Measurements from ENCODE around the gene MYL7. TPM values are rescaled to one million over a fixed set of nuclear protein-coding genes. Genes with fewer than 3 reads are reported as not detected.
A peak's percentile ranks its signal among the peaks of the same experiment; 100 is the strongest.

The MYL7 gene
- total and polyA plus RNA-seq, 10 donors, result 0.22 to 1.6 TPM; not detected in 8

- WGBS, 5 donors, result 44 to 59% (median 52%) methylated on average over 2 of the region's 2 CpGs
- no peak for TF ChIP-seq CTCF (IDR thresholded peaks at IDR 0.05 in 8 of 11, conservative IDR thresholded peaks at IDR 0.05 in 3 of 11)
- TF ChIP-seq POLR2AphosphoS5 (IDR thresholded peaks at IDR 0.05), result no peak
- no peak for TF ChIP-seq POLR2A (IDR thresholded peaks at IDR 0.05)
- intact Hi-C loops (cut with DNase I; ENCODE audit: low total_unique reads), result no loop called here
- H3K4me1 ChIP-seq, result peaks cover 0 to 47% (median 29%) of the 10 kb centered on the region in 6 donors
- H3K4me3 ChIP-seq, result no peak overlapping the region
- DNase-seq, result no peak
- H3K9me3 ChIP-seq, result no peaks in the 10 kb centered on the region
- no peaks in the 10 kb centered on the region for H3K36me3 ChIP-seq
- H3K27me3 ChIP-seq (replicated peaks in 1 of 7), result no peaks in the 10 kb centered on the region
- peak overlapping the region in 5 of 8 donors; percentile 14 to 71 (median 41) for H3K27ac ChIP-seq
Measured at GRCh38 chr7:44094365-44094764, 46.8 kb downstream of the MYL7 start.

GRCh38 chr7:44093102-44093641 is 48.0 kb downstream of the MYL7 start:
- WGBS, 5 donors, result 73 to 80% (median 75%) methylated on average over 6 of the region's 6 CpGs
- Histone ChIP-seq H3K4me1 (peaks cover 0 to 55% (median 35%) of the 10 kb centered on the region in 6 donors), H3K9me3 (no peaks in the 10 kb centered on the region), H3K27ac (peak overlapping the region in 2 of 8 donors; percentile 3 to 7), H3K4me3 (no peak overlapping the region), H3K27me3 (replicated peaks in 1 of 7) (no peaks in the 10 kb centered on the region), H3K36me3 (no peaks in the 10 kb centered on the region)
- peak; percentile 17 for DNase-seq
- TF ChIP-seq POLR2A (IDR thresholded peaks at IDR 0.05) (no peak), CTCF (IDR thresholded peaks at IDR 0.05 in 8 of 11, conservative IDR thresholded peaks at IDR 0.05 in 3 of 11) (no peak), POLR2AphosphoS5 (IDR thresholded peaks at IDR 0.05) (no peak)
- intact Hi-C loops (cut with DNase I; ENCODE audit: low total_unique reads), result no loop called here

Small RNA genes lying within 50 kb of the gene (small RNA-seq; reads per million reads assigned to genes)
- gene RNA5SP230, result 0 reads per million in 4 donors

Other genes with a start within 250 kb of the MYL7 start
- 10 to 100 TPM; 19.8 to 32.1 (median 26.5) TPM for gene URGCP, start 234.7 kb downstream of the MYL7 start, total RNA-seq
- 10 to 100 TPM in 2 of 3 donors, 1 to 10 TPM in 1; 8.6 to 21.6 (median 15.3) TPM for gene URGCP, start 234.7 kb downstream of the MYL7 start, polyA plus RNA-seq
- gene UBE2D4, start 214.9 kb downstream of the MYL7 start, total RNA-seq, result 10 to 100 TPM; 12.3 to 19.5 (median 15.9) TPM
- 10 to 100 TPM in 1 of 3 donors, 1 to 10 TPM in 2; 8.2 to 12.8 (median 9.6) TPM for gene UBE2D4, start 214.9 kb downstream of the MYL7 start, polyA plus RNA-seq
- not detected for gene SPDYE1, start 143.4 kb downstream of the MYL7 start, total RNA-seq
- not detected for gene SPDYE1, start 143.4 kb downstream of the MYL7 start, polyA plus RNA-seq
- gene DBNL, start 96.6 kb downstream of the MYL7 start, total RNA-seq, result 100 to 1,000 TPM; 169 to 257 (median 210) TPM
- gene DBNL, start 96.6 kb downstream of the MYL7 start, polyA plus RNA-seq, result 100 to 1,000 TPM; 118 to 205 (median 134) TPM
- gene PGAM2, start 75.8 kb downstream of the MYL7 start, total RNA-seq, result 1 to 10 TPM in 4 of 7 donors, under 1 TPM in 2, not detected in 1; 0.75 to 2.8 (median 1.2) TPM
- gene PGAM2, start 75.8 kb downstream of the MYL7 start, polyA plus RNA-seq, result 1 to 10 TPM; 1.6 to 4.0 (median 2.6) TPM
- gene POLM, start 58.8 kb downstream of the MYL7 start, total RNA-seq, result 100 to 1,000 TPM in 1 of 7 donors, 10 to 100 TPM in 6; 42.8 to 104 (median 63.4) TPM
- 10 to 100 TPM; 22.0 to 44.9 (median 30.3) TPM for gene POLM, start 58.8 kb downstream of the MYL7 start, polyA plus RNA-seq
- 100 to 1,000 TPM in 2 of 7 donors, 10 to 100 TPM in 5; 67.5 to 106 (median 88.3) TPM for gene AEBP1, start 37.0 kb downstream of the MYL7 start, total RNA-seq
- gene AEBP1, start 37.0 kb downstream of the MYL7 start, polyA plus RNA-seq, result 10 to 100 TPM; 41.3 to 71.7 (median 49.7) TPM
- gene POLD2, start 17.8 kb downstream of the MYL7 start, total RNA-seq, result 10 to 100 TPM; 31.9 to 73.0 (median 40.9) TPM
- 10 to 100 TPM; 53.7 to 79.1 (median 69.4) TPM for gene POLD2, start 17.8 kb downstream of the MYL7 start, polyA plus RNA-seq
- 1 to 10 TPM in 1 of 7 donors, under 1 TPM in 3, not detected in 3; 0.29 to 1.6 (median 0.49) TPM for gene GCK, start 48.1 kb upstream of the MYL7 start, total RNA-seq
- gene GCK, start 48.1 kb upstream of the MYL7 start, polyA plus RNA-seq, result 1 to 10 TPM in 2 of 3 donors, under 1 TPM in 1; 0.55 to 1.7 (median 1.2) TPM
- 10 to 100 TPM; 51.9 to 66.4 (median 56.6) TPM for gene YKT6, start 59.6 kb upstream of the MYL7 start, total RNA-seq
- gene YKT6, start 59.6 kb upstream of the MYL7 start, polyA plus RNA-seq, result 10 to 100 TPM; 26.9 to 49.0 (median 30.1) TPM
- 1 to 10 TPM in 1 of 7 donors, under 1 TPM in 4, not detected in 2; 0.20 to 2.9 (median 0.29) TPM for gene CAMK2B, start 184.3 kb upstream of the MYL7 start, total RNA-seq
- 1 to 10 TPM in 1 of 3 donors, under 1 TPM in 2; 0.57 to 1.1 (median 0.65) TPM for gene CAMK2B, start 184.3 kb upstream of the MYL7 start, polyA plus RNA-seq

Data from spleen (tissue), 11 donors.